Activated naive CD4-positive, alpha-beta T cell treated with anti-CD3 and anti-CD28 coated beads, Interleukin-2, amount 10 ng/mL, durations not matched to agents 7 days and 5 days (primary cell): ENCODE results near the gene ZSWIM6.
"Not testable (repeated sequence)": the region's sequence is repeated elsewhere in the genome, so short reads cannot be mapped to it uniquely, and the experiment has no call there.

ENCODE experiments used
- CTCF ChIA-PET: fragments of 350-600 bp; sonication (Branson Sonifier 250); formaldehyde crosslinking; loops from one replicate; lab custom pipeline; 2021; ENCODE audit warnings: antibody characterized with exemption; lab: Charles Lee
- DNase-seq: peaks from one replicate; pipeline ENCODE4 v3.0.0-alpha.2; 2020
- H3K27ac Mint-ChIP-seq: one replicate; pipeline ENCODE4 v1.8.0; 2021; ENCODE audit warnings: mild to moderate bottlenecking, moderate library complexity, mixed read lengths
- H3K27me3 Mint-ChIP-seq: one replicate; pipeline ENCODE4 v1.8.0; 2021; ENCODE audit warnings: mild to moderate bottlenecking, mixed read lengths
- H3K36me3 Mint-ChIP-seq: one replicate; pipeline ENCODE4 v1.8.0; 2021; ENCODE audit warnings: mixed read lengths
- H3K4me1 Mint-ChIP-seq: one replicate; pipeline ENCODE4 v1.8.0; 2021; ENCODE audit warnings: mixed read lengths
- H3K4me3 Mint-ChIP-seq: one replicate; pipeline ENCODE4 v1.8.0; 2021; ENCODE audit warnings: mild to moderate bottlenecking, moderate library complexity, mixed read lengths
- H3K9me3 Mint-ChIP-seq: one replicate; pipeline ENCODE4 v1.8.0; 2021; ENCODE audit warnings: mixed read lengths

The ZSWIM6 gene

DNA sequence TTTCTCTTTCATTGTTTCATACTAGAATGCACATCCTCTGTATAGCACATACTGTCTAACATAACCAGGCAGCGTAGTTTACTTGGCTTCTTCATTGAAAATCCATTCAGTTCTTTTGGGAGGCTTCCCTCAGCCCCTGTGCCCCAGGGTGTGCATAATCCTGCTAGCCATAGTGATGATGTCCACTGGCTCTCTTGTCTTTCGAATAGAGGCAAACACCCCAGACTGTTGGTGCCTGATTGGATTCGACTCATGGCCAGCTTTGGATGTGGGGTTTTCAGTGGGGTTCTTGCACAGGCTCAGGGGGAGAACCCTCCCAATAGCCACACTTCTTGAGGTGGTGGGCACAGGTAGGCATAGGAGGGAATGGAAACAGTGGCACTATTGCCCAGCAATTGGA lies 53.6 kb downstream of the ZSWIM6 start:
- H3K4me1 Mint-ChIP-seq, result no peaks in the 10 kb centered on the region
- H3K27ac Mint-ChIP-seq, result no peak overlapping the region
- H3K27me3 Mint-ChIP-seq, result no peaks in the 10 kb centered on the region
- no peaks in the 10 kb centered on the region for H3K9me3 Mint-ChIP-seq
- H3K4me3 Mint-ChIP-seq, result no peak overlapping the region
- H3K36me3 Mint-ChIP-seq, result no peaks in the 10 kb centered on the region
- DNase-seq, result no peak
- CTCF ChIA-PET, result no interaction called here

DNA sequence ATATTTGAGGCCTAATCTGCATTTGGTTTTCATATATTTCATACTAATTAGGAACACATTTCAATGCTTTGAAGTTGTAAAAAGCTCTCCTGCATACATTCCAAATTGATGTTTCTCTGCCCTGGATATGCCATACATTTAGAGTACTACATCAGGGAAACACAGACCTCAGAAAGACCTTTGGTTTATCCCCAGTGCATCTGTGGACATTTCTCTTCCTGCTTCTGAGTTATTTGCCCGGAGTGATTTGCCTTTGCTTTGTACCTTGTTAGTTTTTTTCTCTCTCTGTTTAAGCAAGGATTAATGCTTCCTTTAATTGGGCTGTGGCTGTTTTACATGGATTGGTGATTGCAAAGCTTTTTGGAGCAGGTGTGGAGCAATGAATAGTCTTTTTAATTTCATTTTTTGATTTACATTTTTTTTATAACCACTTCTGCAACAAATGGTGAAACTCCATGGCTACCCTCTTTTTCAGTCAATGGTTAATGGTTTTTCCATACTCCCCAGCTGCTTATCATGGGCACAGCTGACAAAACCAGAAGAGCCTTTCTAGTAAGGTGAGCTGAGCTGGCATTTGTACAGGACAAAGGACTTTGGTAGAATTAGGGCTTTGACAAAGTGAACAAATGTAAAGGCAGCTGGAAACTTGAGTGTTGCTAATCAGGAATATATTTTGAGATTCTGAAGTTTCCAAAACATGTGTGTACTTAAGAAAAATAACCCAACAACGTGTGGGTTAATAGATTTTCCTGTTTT lies 54.2 kb downstream of the ZSWIM6 start:
- Mint-ChIP-seq H3K4me1 (no peaks in the 10 kb centered on the region), H3K4me3 (no peak overlapping the region), H3K36me3 (no peaks in the 10 kb centered on the region), H3K27ac (no peak overlapping the region), H3K9me3 (no peaks in the 10 kb centered on the region), H3K27me3 (no peaks in the 10 kb centered on the region)
- CTCF ChIA-PET, result no interaction called here
- DNase-seq, result no peak

GRCh38 chr5:61389609-61390008 lies 57.6 kb downstream of the ZSWIM6 start:
- CTCF ChIA-PET, result no interaction called here
- no peaks in the 10 kb centered on the region for H3K4me1 Mint-ChIP-seq
- H3K27ac Mint-ChIP-seq, result no peak overlapping the region
- no peaks in the 10 kb centered on the region for H3K9me3 Mint-ChIP-seq
- no peak for DNase-seq
- H3K36me3 Mint-ChIP-seq, result no peaks in the 10 kb centered on the region
- no peaks in the 10 kb centered on the region for H3K27me3 Mint-ChIP-seq
- no peak overlapping the region for H3K4me3 Mint-ChIP-seq

DNA sequence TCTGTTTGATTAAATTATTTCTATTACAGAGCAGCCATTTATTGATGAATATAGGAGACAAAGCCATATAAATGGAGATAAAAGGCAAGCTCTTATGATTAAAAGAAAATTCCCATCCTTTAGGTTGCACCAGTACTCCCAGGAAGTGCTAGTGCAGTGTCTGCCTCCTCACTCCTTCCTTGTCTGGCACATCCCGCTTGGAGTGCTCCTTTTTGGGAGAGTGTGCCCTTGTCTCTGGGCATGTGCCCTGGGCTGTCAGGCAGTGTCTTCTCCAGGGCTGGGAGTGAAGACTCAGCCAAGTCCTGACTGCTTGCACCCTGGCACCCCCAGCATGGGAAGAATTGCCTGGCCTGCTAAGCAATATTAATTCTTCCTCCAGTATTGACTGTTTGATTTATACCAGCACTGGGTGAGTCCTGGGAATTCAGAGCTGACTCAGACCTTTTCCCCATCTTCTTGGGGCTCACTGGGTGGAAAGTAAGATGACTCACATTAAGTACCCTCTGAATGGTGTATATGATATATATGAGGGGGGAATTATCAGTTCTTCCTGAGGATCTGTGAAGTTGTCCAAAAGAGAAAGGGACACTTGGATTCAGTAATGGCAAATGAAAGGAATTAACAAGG lies 62.1 kb downstream of the ZSWIM6 start:
- no peak overlapping the region for H3K4me3 Mint-ChIP-seq
- H3K4me1 Mint-ChIP-seq, result no peaks in the 10 kb centered on the region
- H3K9me3 Mint-ChIP-seq, result no peaks in the 10 kb centered on the region
- H3K27ac Mint-ChIP-seq, result no peak overlapping the region
- no peaks in the 10 kb centered on the region for H3K36me3 Mint-ChIP-seq
- H3K27me3 Mint-ChIP-seq, result no peaks in the 10 kb centered on the region
- CTCF ChIA-PET, result no interaction called here
- no peak for DNase-seq

DNA sequence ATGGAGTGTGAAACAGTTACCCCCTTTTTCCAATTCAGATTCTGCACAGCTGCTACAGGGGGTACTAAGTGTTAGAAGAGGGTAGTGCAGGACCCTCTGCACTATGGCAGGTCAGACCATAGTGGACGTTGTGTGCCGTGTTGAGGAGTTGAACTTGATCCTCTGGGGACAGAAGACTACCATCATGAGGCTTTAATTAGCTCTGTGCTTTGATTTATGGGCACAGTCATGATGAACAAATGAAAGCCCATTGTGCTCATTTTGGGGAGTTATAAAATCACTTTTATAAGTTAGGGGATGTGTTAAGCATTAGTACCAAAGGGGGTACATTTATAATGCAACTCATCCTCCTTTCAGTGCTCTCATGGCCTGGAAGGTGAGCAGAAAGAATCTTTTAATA lies 62.7 kb downstream of the ZSWIM6 start:
- H3K9me3 Mint-ChIP-seq, result no peaks in the 10 kb centered on the region
- H3K4me1 Mint-ChIP-seq, result no peaks in the 10 kb centered on the region
- CTCF ChIA-PET, result no interaction called here
- no peak overlapping the region for H3K27ac Mint-ChIP-seq
- no peak for DNase-seq
- H3K36me3 Mint-ChIP-seq, result no peaks in the 10 kb centered on the region
- H3K27me3 Mint-ChIP-seq, result no peaks in the 10 kb centered on the region
- no peak overlapping the region for H3K4me3 Mint-ChIP-seq

DNA sequence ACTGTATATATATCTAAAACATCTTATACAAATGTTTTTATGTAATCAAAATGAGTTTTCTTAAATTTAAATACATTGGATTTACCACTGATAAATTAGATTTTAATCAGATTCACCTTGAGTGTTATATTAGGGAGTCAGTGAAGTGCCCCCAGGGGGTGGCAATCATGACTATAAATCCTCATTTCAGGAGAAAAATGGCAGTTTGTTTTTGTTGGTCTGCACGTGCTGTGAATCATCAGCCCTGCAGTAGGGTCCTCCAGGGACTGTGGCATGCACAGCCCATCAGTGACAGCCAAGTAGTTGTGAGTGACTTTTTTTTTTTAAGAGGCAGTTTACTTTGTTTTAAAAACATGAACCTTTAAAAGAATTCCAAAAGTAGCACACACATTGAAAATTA lies 65.2 kb downstream of the ZSWIM6 start:
- Mint-ChIP-seq H3K27ac (no peak overlapping the region), H3K4me3 (no peak overlapping the region), H3K4me1 (peaks cover 2% of the 10 kb centered on the region), H3K9me3 (no peaks in the 10 kb centered on the region), H3K36me3 (no peaks in the 10 kb centered on the region), H3K27me3 (no peaks in the 10 kb centered on the region)
- DNase-seq, result no peak
- CTCF ChIA-PET, result no interaction called here

- no peak for DNase-seq
- H3K4me1 Mint-ChIP-seq, result peaks cover 6% of the 10 kb centered on the region
- H3K9me3 Mint-ChIP-seq, result no peaks in the 10 kb centered on the region
- H3K36me3 Mint-ChIP-seq, result no peaks in the 10 kb centered on the region
- CTCF ChIA-PET, result no interaction called here
- H3K27me3 Mint-ChIP-seq, result no peaks in the 10 kb centered on the region
- H3K27ac Mint-ChIP-seq, result no peak overlapping the region
- H3K4me3 Mint-ChIP-seq, result no peak overlapping the region
These were observed 65.9 kb downstream of the ZSWIM6 start for GRCh38 chr5:61397937-61398336.

- Mint-ChIP-seq H3K4me3 (no peak overlapping the region), H3K4me1 (peaks cover 6% of the 10 kb centered on the region), H3K9me3 (no peaks in the 10 kb centered on the region), H3K27ac (no peak overlapping the region), H3K27me3 (no peaks in the 10 kb centered on the region), H3K36me3 (no peaks in the 10 kb centered on the region)
- DNase-seq, result no peak
- CTCF ChIA-PET, result no interaction called here
These were observed 66.4 kb downstream of the ZSWIM6 start for GRCh38 chr5:61398440-61398839.

GRCh38 chr5:61399679-61400078 lies 67.6 kb downstream of the ZSWIM6 start:
- no peak for DNase-seq
- H3K4me1 Mint-ChIP-seq, result peaks cover 6% of the 10 kb centered on the region
- no peak overlapping the region for H3K27ac Mint-ChIP-seq
- H3K9me3 Mint-ChIP-seq, result no peaks in the 10 kb centered on the region
- H3K4me3 Mint-ChIP-seq, result no peak overlapping the region
- H3K27me3 Mint-ChIP-seq, result no peaks in the 10 kb centered on the region
- no peaks in the 10 kb centered on the region for H3K36me3 Mint-ChIP-seq
- CTCF ChIA-PET, result no interaction called here

GRCh38 chr5:61401726-61402125 lies 69.7 kb downstream of the ZSWIM6 start:
- Mint-ChIP-seq H3K9me3 (no peaks in the 10 kb centered on the region), H3K4me3 (no peak overlapping the region), H3K27ac (no peak overlapping the region), H3K27me3 (no peaks in the 10 kb centered on the region), H3K36me3 (no peaks in the 10 kb centered on the region), H3K4me1 (peaks cover 6% of the 10 kb centered on the region)
- no peak for DNase-seq
- CTCF ChIA-PET, result no interaction called here

DNA sequence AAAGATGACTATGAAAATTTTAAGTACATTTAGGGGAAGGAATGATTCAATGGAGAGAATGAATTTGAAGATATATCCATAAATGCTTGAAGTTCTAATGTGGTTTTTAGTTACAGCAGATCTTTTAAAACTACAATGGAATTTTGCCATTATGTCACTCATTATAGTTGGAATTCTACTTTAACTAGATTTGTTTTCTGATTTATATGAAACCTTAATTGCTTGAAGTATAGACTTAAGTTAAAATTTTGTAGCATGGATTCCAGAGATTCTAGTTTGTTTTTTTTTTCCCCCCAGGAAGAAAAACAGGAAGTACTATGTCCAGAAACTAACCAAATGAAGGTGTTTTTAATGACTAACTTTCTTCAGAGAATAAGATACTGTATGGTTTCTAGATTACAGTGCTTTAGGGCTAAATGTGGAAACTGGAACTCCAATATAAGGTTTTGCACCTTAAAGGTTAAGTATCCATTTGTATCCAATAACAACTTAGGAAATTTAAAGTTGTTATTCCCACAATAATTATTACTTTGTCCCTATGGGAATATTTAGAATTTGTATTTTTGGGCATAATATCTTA lies 70.3 kb downstream of the ZSWIM6 start:
- H3K27me3 Mint-ChIP-seq, result no peaks in the 10 kb centered on the region
- no peak overlapping the region for H3K4me3 Mint-ChIP-seq
- CTCF ChIA-PET, result no interaction called here
- H3K36me3 Mint-ChIP-seq, result no peaks in the 10 kb centered on the region
- H3K27ac Mint-ChIP-seq, result no peak overlapping the region
- DNase-seq, result no peak
- peaks cover 6% of the 10 kb centered on the region for H3K4me1 Mint-ChIP-seq
- H3K9me3 Mint-ChIP-seq, result no peaks in the 10 kb centered on the region

GRCh38 chr5:61402970-61403900 lies 71.2 kb downstream of the ZSWIM6 start:
- CTCF ChIA-PET, result no interaction called here
- H3K4me1 Mint-ChIP-seq, result peaks cover 11% of the 10 kb centered on the region
- H3K27ac Mint-ChIP-seq, result no peak overlapping the region

GRCh38 chr5:61405511-61406295 lies 73.6 kb downstream of the ZSWIM6 start:
- CTCF ChIA-PET, result no interaction called here

More at GRCh38 chr5:61402970-61403900, 71.2 kb downstream of the ZSWIM6 start:
- Mint-ChIP-seq H3K36me3 (no peaks in the 10 kb centered on the region), H3K9me3 (no peaks in the 10 kb centered on the region), H3K27me3 (no peaks in the 10 kb centered on the region), H3K4me3 (no peak overlapping the region)
- no peak for DNase-seq

GRCh38 chr5:61406497-61406896 lies 74.4 kb downstream of the ZSWIM6 start:
- CTCF ChIA-PET, H3K36me3 Mint-ChIP-seq, H3K27me3 Mint-ChIP-seq, H3K4me3 Mint-ChIP-seq, H3K27ac Mint-ChIP-seq, H3K9me3 Mint-ChIP-seq, DNase-seq: not testable (repeated sequence)
- peaks cover 25% of the 10 kb centered on the region for H3K4me1 Mint-ChIP-seq

More at GRCh38 chr5:61405511-61406295, 73.6 kb downstream of the ZSWIM6 start:
- Mint-ChIP-seq H3K4me1 (peaks cover 25% of the 10 kb centered on the region), H3K9me3 (no peaks in the 10 kb centered on the region), H3K27me3 (peaks cover 4% of the 10 kb centered on the region), H3K4me3 (no peak overlapping the region), H3K27ac (no peak overlapping the region), H3K36me3 (no peaks in the 10 kb centered on the region)
- no peak for DNase-seq
